HG02642 (cell line): Measurements from ENCODE around the gene S100A9.
"Not testable (repeated sequence)": the region's sequence is repeated elsewhere in the genome, so short reads cannot be mapped to it uniquely, and the experiment has no call there.

Source experiments
- ATAC-seq: cut with Tn5 transposase; IDR thresholded peaks from one replicate; pipeline ENCODE4 v1.9.1; 2021; ENCODE audit warnings: mild to moderate bottlenecking; ENCODE audit not compliant: unreplicated experiment, poor library complexity

The S100A9 gene

DNA sequence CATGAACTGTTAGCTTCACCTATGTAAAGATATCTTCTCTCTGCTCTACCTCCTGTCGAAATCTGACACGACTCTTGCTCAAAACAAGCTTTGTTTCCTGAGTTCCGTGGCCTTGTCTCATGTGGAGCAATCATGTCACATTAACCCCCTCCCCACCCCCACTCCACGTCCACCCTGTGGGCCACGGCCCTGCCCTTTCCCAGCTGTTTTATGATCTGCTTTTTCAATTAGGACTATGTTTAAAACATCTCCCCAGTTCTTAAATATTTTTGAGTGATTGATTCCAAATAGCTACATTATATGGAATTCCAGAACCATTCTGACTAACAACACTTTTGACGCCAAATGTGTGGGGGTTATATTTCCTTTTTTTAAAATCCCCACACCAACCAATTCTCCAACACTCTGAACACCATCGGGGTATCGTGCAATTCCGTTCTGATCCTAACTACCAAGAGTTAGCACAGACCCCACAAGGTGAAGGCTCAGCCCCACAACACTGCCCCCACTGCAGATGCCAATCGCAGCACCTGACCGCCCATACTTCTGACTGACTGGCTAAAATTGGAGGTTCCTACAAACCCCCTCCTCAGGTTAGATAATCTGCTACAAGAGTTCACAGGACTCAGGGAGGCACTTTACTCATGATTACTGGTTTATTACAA lies 45.9 kb downstream of the S100A9 start:
- no peak for ATAC-seq

DNA sequence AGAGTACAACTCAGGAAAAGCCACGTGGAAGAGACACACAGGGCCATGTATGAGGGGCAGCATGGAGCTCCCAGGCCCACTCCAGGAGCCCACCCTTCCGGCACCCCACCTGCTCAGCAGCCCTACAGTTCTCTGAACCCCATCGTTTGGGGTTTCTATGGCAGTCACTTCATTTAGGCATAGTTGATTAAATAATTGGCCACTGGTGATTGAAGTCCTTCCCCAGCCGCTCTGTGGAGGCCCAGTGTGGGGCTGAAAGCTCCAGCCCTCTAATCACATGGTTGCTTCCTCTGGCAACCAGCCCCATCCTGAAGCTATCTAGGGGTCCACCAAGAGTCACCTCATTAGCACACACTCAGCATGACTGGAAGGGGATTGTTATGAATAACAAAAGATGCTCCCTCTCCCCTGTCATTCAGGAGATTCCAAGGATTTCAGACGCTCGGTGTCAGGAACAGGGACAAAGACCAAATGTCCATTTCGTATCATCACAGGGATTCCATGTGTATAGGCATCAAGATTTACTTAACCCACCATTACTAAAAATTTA lies 46.5 kb downstream of the S100A9 start:
- ATAC-seq = no peak

DNA sequence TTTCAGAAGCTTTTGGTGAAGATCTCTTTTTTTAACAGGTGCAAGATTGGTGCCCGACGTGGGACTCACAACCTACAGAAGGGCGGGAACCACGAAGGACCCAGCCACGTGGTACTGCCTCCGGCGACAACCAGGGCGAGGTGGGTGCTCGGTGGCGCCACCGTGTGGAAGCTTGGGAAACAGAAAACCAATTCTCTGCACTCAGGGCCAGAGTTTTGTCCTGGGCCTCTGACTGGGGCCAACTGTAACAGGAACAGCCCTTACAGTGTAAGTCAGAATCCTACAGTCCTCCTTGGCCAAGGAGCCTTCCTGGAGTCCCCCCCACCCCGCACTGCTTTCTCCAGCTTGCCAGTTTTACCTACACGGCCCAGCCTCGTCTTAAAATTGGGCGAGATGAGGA lies 47.1 kb downstream of the S100A9 start:
- ATAC-seq = no peak

DNA sequence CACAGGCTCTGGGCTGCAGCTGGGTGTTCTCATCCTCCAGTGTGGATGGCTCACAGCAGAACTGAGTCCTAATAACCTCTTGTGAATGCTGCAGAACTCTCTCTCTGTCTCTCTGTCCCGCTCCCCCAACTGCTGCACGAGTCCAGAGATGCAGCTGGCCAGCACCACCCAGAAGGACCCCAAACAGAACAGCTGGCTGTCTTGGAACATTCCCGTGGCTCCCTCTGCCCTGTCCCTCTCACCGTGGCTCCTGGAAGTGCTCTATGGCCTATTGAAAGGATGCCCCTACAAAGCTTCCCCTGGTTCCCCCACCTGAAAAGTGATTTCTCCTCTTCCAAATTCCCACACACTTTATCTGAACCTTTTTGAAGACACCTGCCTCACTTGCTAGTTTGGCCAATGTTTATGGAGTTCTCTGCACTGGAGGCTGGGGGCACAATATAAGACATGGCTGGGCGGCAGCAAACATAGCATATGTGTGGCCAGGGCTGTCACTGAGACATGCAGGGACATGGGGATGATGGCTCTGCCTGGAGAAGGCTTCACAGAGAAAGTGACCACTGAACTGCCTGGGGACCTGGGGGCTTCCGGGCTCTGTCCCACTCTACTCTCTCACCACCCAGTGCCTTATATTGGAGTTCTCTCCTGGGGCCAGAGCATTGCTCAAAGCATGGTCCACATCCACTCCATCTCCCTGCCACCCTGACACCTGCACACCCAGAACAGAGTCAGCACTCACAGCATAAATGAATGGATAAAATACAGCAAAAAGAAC lies 48.4 kb downstream of the S100A9 start:
- ATAC-seq = not testable (repeated sequence)

DNA sequence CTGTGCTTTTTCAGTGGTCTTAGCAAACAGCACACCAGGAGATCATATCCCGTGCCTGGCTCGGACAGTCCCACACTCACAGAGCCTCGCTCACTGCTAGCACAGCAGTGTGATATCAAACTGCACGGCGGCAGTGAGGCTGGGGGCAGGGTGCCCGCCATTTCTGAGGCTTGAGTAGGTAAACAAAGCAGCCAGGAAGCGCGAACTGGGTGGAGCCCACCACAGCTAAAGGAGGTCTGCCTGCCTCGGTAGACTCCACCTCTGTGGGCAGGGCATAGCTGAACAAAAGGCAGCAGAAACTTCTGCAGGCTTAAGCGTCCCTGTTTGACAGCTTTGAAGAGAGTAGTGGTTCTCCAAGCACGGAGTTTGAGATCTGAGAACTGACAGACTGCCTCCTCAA lies 49.6 kb downstream of the S100A9 start:
- not testable (repeated sequence) for ATAC-seq
